OCI-M2 (cell line): ENCODE measurements around the gene UBL7.

ENCODE experiments used
- DNase-seq: peaks from one replicate; lab custom pipeline; 2025; ENCODE audit not compliant: unreplicated experiment; lab: John Stamatoyannopoulos, UW

The UBL7 gene

DNA sequence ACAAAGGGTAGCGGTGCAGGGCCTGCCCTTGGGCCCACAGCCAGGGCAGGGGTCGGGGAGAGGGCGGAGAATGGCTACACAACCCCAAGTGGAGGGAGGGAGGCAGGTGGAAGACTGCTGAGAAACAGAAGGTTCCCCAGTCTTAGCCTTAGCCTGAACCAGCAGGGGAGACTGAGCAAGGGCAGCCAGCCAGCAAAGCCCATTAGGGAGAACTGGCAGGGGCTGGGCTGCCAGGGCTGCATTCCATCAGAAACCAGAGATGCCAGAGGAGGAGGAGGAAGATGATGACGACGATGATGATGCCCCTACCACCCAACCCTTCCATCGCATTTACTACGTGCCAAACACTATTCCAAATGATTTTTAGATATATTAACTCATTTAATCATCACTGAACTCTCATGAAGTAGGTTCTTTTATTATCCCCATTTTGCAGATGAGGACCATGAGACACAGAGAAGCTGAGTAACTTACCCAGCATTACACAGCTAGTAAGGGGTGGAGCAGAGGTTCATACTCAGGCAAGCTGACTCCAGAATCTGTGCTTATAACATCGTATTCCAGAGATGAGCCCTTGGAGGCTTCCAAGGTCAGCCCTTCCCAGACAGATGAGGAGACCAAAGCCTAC is 35.9 kb downstream of the UBL7 start:
- no peak for DNase-seq

DNA sequence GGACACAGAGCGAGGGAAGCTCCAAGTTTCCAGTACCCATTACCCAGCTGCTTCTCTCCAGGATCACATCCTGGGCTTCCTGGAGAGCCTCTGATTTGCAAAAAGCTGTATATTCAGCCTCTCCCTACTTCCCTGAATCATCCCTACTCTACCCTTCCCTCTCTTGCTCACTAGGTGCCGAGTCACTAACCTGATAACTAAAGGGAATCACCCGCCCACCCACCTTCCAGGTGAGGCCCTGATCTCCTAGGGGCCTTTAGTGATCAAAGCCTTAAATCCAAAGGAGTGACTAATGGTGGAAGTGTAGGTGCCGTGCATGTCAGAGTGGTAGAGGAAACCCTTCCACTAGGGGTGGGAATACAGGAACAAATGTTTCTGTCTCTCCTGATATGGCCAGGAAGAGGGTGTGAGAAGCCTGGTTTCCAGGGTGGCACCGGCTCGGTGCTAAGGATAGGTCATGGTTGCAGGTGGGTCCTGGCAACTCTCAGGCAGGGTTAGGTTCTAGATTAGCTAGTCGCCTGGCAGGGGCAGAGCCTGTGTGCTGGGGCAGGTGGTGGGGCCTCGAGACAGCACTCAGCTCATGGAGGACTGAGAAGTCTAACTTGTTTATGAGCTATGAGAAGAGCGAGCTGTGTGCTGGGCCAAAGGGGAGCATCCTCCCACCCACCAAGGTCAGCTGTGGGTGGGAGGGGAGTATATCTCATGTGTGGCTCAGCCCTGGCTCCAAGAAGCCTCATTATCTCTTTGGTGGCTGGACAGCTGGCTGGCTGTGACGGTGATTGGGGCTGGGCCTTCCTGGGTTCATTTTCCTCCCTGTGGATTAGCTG is 37.3 kb downstream of the UBL7 start:
- no peak for DNase-seq

DNA sequence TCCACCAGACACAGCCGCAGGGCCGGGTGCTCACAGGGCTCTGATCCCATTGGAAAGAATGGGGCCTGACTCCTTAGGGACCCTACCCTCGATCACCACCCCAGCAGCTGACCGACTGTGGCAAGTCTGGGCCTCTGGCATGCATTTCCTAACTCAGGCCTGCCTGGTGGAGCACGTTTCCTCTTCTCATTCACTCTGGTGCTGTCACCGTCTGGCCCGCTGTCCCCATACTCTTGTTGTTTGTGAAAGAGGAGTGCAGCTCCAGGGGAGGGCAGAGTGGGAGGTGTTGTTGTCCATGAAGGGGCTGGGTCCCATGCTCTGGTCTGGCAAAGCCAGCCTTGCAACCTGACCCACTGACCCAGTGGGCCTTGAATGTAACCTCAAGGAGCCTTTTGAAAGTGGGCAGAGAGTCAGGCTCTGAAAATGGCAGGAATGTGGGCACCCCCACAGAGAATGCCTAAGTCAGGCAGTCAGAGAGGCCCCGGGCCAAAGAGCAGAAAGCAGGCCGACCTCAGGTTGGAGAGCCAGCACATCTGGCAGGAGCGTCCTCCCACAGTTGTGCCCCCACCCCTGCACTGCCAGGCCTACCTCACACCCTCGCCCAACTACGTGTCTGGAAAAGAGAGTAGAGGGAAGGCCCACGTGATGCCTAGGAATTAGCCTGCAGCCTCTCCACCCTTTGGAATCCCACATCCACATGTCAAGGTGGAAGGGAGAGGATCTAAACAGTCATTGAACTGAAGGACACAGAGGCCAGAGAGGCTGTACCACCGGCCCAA is 38.1 kb downstream of the UBL7 start:
- DNase-seq: no peak

DNA sequence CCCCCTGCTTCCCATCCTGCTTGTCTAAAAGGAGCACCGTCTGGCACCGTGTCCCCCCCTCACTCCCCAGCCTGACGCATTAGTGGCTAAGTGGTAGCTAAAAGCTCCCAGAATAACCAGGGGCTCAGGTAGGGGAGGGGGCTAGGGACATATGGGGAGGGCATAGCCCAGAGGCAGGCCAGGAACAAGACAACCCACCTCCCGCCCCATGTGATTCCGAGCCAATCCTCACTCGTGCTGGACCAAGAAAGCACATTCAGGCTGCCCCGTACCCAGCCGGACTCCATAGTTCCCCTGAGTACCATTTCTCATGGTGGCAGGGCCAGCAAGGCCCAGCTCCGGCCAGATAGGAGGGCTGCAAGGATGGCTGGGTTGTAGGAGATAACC is 38.7 kb downstream of the UBL7 start:
- DNase-seq: no peak

DNA sequence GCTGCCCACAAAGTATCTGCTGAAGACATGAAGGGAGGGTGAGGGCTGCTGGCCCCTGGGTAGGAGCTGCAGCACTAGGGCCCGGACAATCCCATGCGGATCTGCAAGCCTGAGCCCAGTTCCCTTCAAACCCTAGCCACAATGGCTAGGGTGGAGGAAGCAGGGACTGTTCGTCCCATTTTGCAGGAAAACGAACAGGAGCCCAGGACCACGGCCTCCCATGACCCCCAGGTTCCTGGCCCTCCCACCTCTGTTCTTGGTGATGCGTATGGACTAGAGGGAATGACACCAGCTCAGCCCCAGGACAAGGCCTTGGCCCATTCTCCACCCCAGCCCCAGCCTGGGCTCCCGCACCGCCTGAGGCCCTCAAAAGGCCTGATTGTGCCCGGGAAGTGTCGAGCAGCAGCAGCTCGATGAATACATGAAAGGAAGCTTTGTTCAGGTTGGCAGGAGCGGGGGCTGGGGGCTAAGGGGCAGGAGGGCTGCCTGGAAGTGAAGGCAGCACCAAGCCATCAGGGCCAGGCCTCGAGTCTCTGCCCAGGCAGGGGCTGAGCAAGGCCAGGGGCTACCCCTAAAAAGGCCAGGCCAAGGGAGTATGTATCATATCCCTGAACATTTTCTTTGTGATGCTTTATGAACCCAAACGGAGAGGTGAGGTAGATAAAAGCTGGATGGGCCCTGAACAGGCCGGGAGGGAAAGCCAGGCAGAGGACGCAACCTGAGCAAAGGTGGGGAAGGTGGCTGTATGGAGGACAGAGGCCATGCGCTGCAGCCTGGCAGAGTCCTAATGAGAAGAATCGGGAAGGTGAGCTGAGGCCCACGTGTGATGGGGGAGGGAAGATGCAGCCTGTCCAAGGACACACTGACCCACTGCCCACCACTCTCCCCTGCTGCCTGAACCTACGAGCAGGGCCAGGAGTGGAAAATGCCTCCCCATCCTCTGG is 39.4 kb downstream of the UBL7 start:
- DNase-seq: no peak

DNA sequence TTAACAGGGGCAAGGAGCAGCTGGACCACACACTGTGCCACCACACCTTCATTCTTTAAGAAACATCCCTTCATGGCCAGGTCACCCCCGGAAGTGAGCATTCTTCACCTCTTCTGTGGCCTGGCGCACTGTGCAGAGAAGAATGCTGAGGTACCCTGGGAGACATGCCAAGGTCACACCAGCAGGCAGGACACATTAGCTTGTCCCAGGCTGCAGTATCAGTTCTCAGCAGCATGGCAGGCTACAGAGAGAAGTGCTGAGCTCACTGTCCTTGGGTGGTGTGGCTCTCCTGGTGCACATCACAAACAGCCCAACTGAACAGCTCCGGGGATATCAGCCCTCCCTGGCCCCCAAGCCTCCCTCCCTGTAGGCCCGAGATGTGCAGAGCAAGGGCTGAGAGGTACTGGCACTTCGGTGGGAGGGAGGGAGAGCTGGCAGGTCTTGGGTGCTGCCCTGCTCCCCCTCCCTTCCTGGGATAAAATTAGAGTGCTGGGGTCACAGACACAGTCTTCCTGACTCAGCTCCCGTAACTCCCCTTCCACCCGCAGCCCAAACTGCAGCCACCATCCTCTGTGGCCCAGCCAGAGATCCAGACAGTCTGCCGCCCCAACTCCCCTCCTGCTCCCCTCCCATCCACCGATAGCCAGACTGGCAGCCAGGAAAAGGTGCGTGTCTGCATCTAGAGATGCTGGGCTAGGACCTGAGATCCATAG is 40.6 kb downstream of the UBL7 start:
- DNase-seq: no peak

DNA sequence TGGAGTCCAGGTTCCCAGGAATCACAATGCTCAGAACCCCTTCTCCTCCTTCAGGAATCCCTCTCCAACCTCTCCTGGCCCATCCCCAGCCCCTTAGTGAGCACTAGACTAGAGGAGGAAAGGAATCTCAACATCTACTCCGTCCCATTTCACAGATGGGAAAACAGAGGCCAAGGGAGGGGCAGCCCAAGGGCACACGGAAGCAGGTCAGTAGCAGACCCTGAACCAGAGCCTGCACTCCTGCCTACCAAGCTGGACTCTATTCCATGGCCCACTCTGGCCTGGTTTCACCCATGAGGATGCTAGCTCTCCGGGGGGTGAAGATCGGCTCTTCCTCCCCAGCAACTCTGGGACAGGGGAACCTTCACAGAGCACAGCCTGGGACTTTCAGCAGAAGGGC is 41.5 kb downstream of the UBL7 start:
- DNase-seq: no peak

DNA sequence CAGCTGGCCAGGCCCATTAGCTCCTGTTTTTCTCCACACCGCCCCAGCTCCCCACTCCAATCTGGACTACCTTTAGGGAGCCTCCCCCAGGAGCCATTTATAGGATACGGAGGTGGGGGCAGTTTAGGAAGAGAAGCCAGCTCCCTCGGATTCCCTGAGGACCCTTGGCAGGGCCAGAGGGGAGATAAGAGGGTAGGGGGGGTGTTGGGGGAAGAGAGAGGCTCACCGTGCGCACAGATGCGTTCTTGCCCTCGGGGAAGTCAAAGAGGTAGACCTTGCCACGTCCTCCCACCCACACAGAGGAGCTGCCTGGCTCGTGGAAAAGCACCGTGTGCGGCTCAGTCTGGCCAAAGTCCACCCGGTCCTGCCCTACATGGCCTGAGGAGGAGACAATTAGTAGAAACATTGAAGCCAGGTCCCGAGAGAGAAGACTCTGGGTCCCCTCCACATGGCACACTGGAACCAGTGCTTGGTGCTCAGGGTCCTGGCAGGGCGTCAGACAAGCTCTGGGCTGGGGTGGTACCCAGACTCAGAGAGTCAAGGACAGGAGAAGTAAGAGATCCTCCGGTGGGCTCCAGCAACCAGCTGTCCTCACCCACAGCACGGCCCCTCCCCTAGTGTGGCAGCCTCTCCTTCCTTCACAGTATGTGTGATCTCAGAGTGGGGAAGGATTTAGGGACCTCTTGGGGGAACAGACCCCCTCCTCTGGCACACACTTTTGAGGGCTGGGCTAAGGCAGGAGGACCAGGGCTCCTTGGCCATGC is 42.2 kb downstream of the UBL7 start:
- DNase-seq: no peak

DNA sequence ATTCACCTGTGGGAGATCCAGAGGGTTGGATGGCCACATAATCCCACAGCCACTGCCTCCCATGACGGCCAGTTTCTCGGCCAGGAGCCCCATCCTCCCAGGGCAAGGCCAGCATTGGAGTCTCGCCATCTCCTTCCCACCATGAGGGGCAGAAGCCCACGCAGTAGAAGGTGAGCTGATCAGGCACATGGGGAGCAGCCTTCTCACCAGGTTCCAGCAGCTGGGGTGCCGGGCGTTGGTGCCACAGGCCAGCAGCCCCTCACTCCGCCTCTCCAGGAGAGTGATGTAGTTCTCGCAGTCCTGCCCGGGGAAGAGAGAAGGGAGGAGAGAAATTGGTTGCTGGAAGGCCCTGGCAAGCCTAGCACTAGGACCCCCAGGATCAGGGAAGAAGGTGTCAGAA is 43.3 kb downstream of the UBL7 start:
- DNase-seq: no peak

DNA sequence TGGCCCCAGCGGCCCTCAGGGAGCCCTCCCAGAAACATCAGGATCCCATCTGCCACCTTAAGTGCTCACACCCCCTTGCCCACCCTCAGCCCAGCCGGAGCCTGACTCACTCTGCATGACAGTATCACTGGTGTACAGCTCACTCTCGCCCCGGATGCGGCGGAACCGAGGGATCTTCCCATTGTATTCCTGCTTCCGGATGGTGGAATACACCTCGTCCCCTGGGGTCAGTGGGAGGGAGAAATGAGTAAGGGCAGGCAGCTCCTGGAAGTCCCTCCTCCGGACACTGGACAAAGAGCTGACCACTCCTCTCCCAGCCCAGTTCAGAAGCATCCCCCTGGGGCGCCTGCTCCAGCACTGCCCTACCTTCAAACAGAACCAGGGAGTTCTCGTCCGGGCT is 43.7 kb downstream of the UBL7 start:
- no peak for DNase-seq

DNA sequence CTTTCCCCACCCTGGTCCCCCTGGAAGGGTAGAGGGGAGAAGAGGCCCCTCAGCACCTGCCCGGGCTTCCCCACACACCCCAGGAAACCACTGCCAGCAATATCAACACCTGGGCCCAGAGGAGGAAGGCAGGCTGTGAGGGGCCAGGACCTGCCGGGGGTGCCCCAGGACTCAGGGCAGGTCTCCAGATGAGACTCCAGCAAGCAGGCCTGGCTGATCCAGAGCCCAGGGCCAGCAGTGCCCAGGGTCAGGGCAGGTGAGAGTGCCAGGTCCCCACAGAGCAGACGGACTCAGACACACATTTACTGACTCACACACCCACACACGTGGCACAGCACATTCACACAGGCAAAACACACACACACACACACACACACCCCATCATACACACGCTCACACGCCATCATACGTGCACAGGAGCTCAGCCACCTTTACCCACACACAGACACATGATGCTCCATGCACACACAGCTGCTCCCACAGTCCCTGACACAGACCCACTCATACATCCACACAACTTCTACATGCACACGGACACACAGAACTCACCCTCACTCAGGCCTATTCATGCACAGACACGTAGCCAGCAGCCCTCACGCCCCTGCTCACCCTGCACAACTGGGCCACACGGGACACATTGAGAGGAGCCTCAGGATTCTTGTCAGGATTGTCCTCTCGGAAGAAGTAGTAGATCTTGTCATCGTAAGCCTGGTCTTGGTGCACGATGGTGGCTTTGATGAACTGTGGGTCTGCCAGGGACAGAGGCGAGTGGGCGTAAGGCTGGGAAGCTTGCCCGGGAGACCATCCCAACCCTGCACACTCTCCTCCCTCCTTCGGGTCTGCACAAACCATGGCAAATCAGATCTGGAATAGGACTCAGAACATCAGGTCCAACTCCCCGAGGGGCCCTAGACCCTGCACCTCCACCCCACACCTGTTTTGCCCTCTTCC is 44.7 kb downstream of the UBL7 start:
- DNase-seq: no peak

DNA sequence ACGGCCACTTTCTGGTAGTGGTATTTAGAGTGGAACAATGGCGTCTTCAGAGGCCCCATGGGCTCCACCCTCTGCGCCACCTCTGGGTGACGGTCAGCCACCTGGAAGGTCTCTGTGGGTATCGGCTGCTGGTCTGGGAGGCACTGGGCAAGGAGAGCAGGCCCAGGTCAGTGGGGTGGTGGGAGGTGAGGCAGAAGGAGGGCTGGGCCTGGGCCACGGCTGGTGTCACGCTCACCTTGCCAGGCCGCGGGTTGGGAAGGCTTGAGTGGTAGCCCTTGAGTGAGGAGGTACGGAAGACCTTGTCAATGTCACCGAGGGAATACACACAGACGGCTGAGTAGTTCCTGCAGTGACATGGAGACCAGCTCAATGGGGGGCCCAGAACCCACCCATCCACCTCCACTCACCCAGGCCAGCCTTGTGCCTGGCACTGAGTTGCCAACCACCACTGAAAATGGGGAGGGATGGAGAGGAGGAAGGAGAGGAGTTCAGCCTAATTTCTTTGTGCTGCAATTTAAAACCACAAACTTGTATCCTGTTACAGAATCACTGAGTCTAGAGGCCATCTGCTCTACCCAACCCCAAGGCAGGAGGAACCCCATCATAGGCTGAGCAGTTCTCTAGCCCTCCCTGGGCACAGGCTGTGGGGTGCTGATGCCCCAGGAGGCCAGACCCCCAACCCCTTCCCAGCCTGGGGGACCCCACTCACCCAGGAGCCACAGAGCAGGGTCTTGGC is 46.2 kb downstream of the UBL7 start:
- DNase-seq: no peak

DNA sequence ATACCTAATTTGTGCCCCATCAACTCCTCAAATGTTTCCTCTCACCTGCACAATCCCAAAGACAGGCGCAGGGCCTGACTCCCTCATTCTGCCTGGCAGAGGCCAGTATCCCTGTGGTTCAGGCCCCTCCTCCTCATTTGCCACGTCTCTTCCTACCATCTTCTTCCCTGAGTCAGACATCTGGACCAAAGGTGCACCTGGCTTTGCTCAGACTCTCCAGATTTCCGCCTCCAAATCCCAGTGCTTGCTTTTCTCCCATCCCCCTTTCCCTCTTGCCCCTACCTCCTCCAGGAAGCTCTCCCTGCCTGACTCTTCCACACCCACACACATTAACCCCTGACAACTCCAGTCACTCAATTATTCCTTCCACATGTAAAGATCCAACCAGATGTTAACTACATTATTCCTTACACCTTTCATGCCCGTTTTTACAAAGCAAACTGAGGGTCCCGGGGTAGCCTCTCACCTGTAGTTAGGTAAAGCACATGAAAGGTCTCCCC is 46.8 kb downstream of the UBL7 start:
- no peak for DNase-seq

DNA sequence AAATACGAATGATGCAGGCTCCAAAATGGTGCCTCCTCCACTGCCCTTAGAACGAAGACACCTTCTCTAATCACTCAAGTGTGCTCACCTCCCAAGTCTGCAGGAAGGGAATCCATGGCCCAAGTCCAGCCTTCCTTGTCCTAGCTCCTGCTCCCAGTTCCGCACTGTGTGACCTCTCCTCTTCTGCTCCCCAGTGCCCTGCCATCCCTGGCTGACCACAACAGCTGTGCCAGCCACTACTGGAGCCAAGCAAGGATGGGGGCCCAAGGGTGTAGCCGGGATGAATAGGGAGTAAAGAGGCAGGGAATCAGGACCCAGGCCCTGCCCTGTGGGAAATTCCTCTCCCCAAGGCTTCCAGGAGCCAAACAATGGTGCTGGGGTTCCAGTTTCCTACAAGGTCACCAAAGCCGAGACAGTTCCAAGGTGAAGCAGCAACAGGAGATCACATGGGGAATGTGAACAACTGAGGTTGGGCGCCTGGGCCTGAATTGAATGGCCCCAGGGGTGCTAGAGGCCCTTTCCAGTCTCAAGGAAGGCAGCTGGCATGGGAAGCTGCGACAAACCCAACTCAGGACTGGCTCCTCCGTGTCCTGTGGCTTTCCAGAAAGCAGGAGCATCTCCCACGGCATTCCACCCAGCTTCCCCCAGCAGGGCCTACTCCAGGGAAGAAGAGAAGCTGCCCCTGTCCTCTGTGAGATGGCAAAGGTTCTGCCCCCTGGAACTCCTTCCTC is 47.4 kb downstream of the UBL7 start:
- DNase-seq: no peak

DNA sequence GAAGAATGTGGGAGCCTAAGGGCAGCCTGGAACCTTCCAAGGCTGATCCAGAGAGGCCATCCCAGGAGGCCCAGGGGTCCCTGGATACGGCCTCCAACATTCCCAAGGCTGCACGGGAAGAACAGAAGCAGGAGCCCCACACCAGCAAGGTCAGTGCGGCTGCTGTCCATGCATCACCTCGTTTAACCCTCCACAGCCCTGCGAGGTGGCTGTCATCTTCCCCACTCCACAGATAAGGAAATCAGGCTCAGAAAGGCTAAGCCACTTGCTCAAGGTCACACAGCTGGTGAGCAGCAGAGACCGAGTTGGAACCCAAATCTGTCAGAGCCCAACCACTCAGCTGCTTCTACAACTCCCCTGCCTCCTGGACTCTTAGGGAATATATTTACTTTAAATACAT is 48.8 kb downstream of the UBL7 start:
- no peak for DNase-seq

DNA sequence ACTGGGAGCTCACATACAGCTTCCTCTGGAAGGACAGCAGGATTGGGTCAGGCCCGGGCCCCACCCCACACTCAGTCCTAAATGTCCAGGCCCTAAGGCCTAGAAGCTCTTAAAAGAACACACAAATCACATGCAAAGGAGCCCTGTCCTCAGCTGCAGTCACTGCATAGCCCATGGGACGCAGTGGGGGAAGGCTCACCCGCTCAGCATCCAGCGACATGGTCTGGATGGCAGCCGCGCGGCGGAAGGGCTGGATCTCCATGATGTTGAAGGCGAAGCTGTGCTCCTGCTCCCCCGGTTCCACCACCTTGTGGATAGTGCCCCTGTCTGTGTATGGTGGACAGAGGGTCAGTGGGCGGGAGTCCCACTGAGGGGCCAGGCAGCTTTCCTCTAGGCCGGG is 49.3 kb downstream of the UBL7 start:
- DNase-seq: no peak

DNA sequence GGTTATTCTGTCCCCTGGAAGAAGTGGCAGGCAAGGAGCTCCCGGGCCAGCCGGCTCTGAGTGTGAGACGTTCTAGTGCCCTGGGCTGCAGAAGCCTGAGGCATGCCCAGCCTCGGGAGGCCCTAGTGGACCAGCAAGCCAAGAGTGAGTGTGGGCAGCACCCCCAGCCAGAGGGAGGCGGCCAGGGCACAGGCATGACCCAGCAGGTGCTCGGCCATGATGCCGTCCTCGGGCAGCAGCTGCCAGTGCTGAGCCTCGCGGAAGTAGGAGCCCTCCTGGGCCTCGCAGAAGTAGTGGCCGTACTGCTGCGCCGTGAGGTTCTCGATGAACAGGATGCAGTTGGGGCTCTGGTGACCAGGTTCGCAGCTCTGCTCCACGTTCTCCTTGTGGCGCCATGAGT is 50.5 kb downstream of the UBL7 start:
- no peak for DNase-seq
